Spleen (tissue), 11 donors: ENCODE measurements around the gene ATP5PB. TPM values are rescaled to one million over a fixed set of nuclear protein-coding genes. Genes with fewer than 3 reads are reported as not detected.

Experiments used
- polyA plus RNA-seq, 3 donors: library from polyadenylated mRNA; stranded (reverse); fragments of 200-250 nt; gene quantifications; one replicate each; pipeline ENCODE4 v1.2.1, GENCODE V29; 2013
- small RNA-seq, 4 donors: library from RNA; depleted of rRNA; stranded (forward); fragments of <200 nt; gene quantifications; one replicate each; pipeline ENCODE3, GENCODE V24; 2016
- total RNA-seq, 7 donors: library from RNA; depleted of rRNA in 3 of 7; stranded (reverse); fragments of >200 nt in 3 of 7; fragmentation: NEBNext Ultra II Directional in 4 of 7; extraction: Animal tissue kit (Norgen Biotek cat#: 25700) in 4 of 7; gene quantifications; one replicate each; pipeline versions ENCODE4 v1.1.0 to v1.2.1, GENCODE V29; 2016 to 2021
- donor health status: healthy with polysubstance abuse.
- donor health status: DM: no; HTN: no; CAD: no; lungs with moderate emphysema.
- donor health status: DM: no; HTN: no; CAD: no.
- donor health status: Bipolar disorder and iron deficiency.
- donor health status: healthy.
- donor health status: DM: no; HTN: no; CAD: no.
- donor health status: DM: yes; HTN: yes; CAD: no.

Gene ATP5PB
- total and polyA plus RNA-seq, 10 donors, result 124 to 277 (median 144) TPM

Small RNAs within 50 kb of the gene (small RNA-seq; reads per million reads assigned to genes)
- gene RF00019, result 0 reads per million in 4 donors
- 0 reads per million in 4 donors for gene RNU6-792P

Other genes starting within 250 kb of the ATP5PB start
- 100 to 1,000 TPM; 127 to 182 (median 153) TPM for gene DENND2D, start 248.8 kb upstream of the ATP5PB start, total RNA-seq
- gene DENND2D, start 248.8 kb upstream of the ATP5PB start, polyA plus RNA-seq, result 100 to 1,000 TPM in 2 of 3 donors, 10 to 100 TPM in 1; 90.3 to 106 (median 101) TPM
- 10 to 100 TPM in 6 of 7 donors, 1 to 10 TPM in 1; 6.0 to 58.3 (median 25.6) TPM for gene CHI3L2, start 221.8 kb upstream of the ATP5PB start, total RNA-seq
- 100 to 1,000 TPM in 1 of 3 donors, 10 to 100 TPM in 2; 40.1 to 159 (median 59.2) TPM for gene CHI3L2, start 221.8 kb upstream of the ATP5PB start, polyA plus RNA-seq
- gene CHIA, start 158.6 kb upstream of the ATP5PB start, total RNA-seq, result not detected
- under 1 TPM in 1 of 3 donors, not detected in 2; 0.14 TPM for gene CHIA, start 158.6 kb upstream of the ATP5PB start, polyA plus RNA-seq
- 10 to 100 TPM in 1 of 7 donors, 1 to 10 TPM in 6; 2.2 to 10.7 (median 3.7) TPM for gene OVGP1, start 21.7 kb upstream of the ATP5PB start, total RNA-seq
- 1 to 10 TPM; 3.0 to 6.7 (median 3.5) TPM for gene OVGP1, start 21.7 kb upstream of the ATP5PB start, polyA plus RNA-seq
- gene WDR77, start 208 bp upstream of the ATP5PB start, total RNA-seq, result 10 to 100 TPM; 25.4 to 36.6 (median 34.9) TPM
- gene WDR77, start 208 bp upstream of the ATP5PB start, polyA plus RNA-seq, result 10 to 100 TPM; 24.8 to 34.5 (median 31.7) TPM
- 100 to 1,000 TPM in 5 of 7 donors, 10 to 100 TPM in 2; 53.5 to 161 (median 121) TPM for gene C1orf162, start 24.5 kb downstream of the ATP5PB start, total RNA-seq
- 100 to 1,000 TPM in 2 of 3 donors, 10 to 100 TPM in 1; 98.9 to 132 (median 126) TPM for gene C1orf162, start 24.5 kb downstream of the ATP5PB start, polyA plus RNA-seq
- 10 to 100 TPM in 1 of 7 donors, 1 to 10 TPM in 4, under 1 TPM in 2; 0.37 to 11.2 (median 7.7) TPM for gene ADORA3, start 54.2 kb downstream of the ATP5PB start, total RNA-seq
- gene ADORA3, start 54.2 kb downstream of the ATP5PB start, polyA plus RNA-seq, result 1 to 10 TPM; 2.5 to 4.9 (median 3.4) TPM
- 10 to 100 TPM in 4 of 7 donors, 1 to 10 TPM in 3; 1.6 to 33.4 (median 11.9) TPM for gene TMIGD3, start 54.2 kb downstream of the ATP5PB start, total RNA-seq
- 10 to 100 TPM in 1 of 3 donors, 1 to 10 TPM in 2; 5.6 to 32.7 (median 6.2) TPM for gene TMIGD3, start 54.2 kb downstream of the ATP5PB start, polyA plus RNA-seq
- gene RAP1A, start 170.3 kb downstream of the ATP5PB start, total RNA-seq, result 100 to 1,000 TPM in 5 of 7 donors, 10 to 100 TPM in 2; 83.3 to 125 (median 113) TPM
- gene RAP1A, start 170.3 kb downstream of the ATP5PB start, polyA plus RNA-seq, result 100 to 1,000 TPM in 1 of 3 donors, 10 to 100 TPM in 2; 93.6 to 106 (median 99.3) TPM